HepG2 (cell line): Measurements from ENCODE around the gene CCDC158. TPM values are rescaled to one million over a fixed set of nuclear protein-coding genes. Genes with fewer than 3 reads are reported as not detected.

Experiments
- ATAC-seq: fragments of 200-7000 bp; cut with Tn5 transposase; 3 replicates; pipeline ENCODE4 v1.9.1; 2020; ENCODE audit warnings: mild to moderate bottlenecking, moderate library complexity
- Bru-seq: library from RNA; stranded (reverse); fragments of 400-500 nt; gene quantifications from one replicate; lab custom pipeline; 2021; lab: Mats Ljungman, UMichigan
- BruChase-seq, 2 experiments: library from RNA; stranded (reverse); fragments of 400-500 nt; gene quantifications; one replicate each; lab custom pipeline; 2021; lab: Mats Ljungman, UMichigan
- BruUV-seq: library from RNA; stranded (reverse); fragments of 400-500 nt; replicated peaks from 2 replicates; lab custom pipeline; 2021; lab: Mats Ljungman, UMichigan
- CTCF ChIA-PET: fragments of 300-600 bp; formaldehyde crosslinking; extraction: SDS; loops from one replicate; lab custom pipeline; 2021; ENCODE audit warnings: low total read pairs, inconsistent platforms, low intra/inter-chr PET ratio; lab: Yijun Ruan, JAX
- POLR2A ChIA-PET: fragments of 350-600 bp; sonication (Branson Sonifier 250); formaldehyde crosslinking; loops from one replicate; lab custom pipeline; 2020; ENCODE audit warnings: antibody characterized with exemption, inconsistent platforms; lab: Yijun Ruan, JAX
- DNase-seq: peaks from one replicate; pipeline ENCODE4 v3.0.0-alpha.2; 2015; ENCODE audit warnings: low spot score
- FAIRE-seq: peaks from 3 replicates; lab custom pipeline; 2011; peaks lifted over from hg19 to GRCh38; lab: Jason Lieb, UNC
- H2AFZ ChIP-seq: one replicate; pipeline ENCODE4 v1.6.1; 2011; ENCODE audit warnings: low read length, inconsistent platforms
- H3K27ac ChIP-seq: fragments of 300-600 bp; 3 replicates; pipeline ENCODE4 v1.8.0; 2011; ENCODE audit warnings: mixed run types, mild to moderate bottlenecking, mixed read lengths, low read length, inconsistent platforms; ENCODE audit not compliant: insufficient read depth; ENCODE audit errors: extremely low read length
- H3K27me3 ChIP-seq, 2 experiments: fragments of 200-600 bp in 1 of 2; 2 replicates in 1 of 2; 3 replicates in 1 of 2; pipeline versions ENCODE4 v1.6.0 to v1.8.0; 2011; ENCODE audit warnings: low read length in 2 of 2, mild to moderate bottlenecking in 2 of 2, moderate library complexity in 2 of 2, inconsistent platforms in 1 of 2; ENCODE audit not compliant: insufficient read depth in 2 of 2, control insufficient read depth in 1 of 2
- H3K36me3 ChIP-seq, 2 experiments: fragments of 200-600 bp in 1 of 2; replicated peaks in 1 of 2; 2 replicates in 1 of 2; 3 replicates in 1 of 2; pipeline versions ENCODE4 v1.5.1 to v1.8.0; 2011; ENCODE audit warnings: low read length in 2 of 2, inconsistent platforms in 1 of 2; ENCODE audit not compliant: insufficient read depth in 2 of 2, control insufficient read depth in 1 of 2
- H3K4me1 ChIP-seq: 2 replicates; pipeline ENCODE4 v1.5.1; 2012; ENCODE audit warnings: low read length, inconsistent platforms; ENCODE audit not compliant: insufficient read depth
- H3K4me2 ChIP-seq: 2 replicates; pipeline ENCODE4 v1.6.0; 2011; ENCODE audit warnings: low read depth, low read length, inconsistent platforms
- H3K4me3 ChIP-seq, 3 experiments: fragments of 200-600 bp in 1 of 3; sonication (generic), shearing (Covaris generic) in 1 of 3; replicated peaks in 1 of 3; 2 replicates each; pipeline ENCODE4 v1.5.1; 2011 to 2016; ENCODE audit warnings: low read length in 3 of 3, inconsistent platforms in 2 of 3, low read depth in 2 of 3, mild to moderate bottlenecking in 2 of 3, control low read depth in 1 of 3, mixed read lengths in 1 of 3; ENCODE audit not compliant: insufficient read depth in 1 of 3
- H3K79me2 ChIP-seq: one replicate; pipeline ENCODE4 v1.6.1; 2011; ENCODE audit warnings: low read length, inconsistent platforms; ENCODE audit not compliant: insufficient read depth
- H3K9ac ChIP-seq: 2 replicates; pipeline ENCODE4 v1.6.0; 2011; ENCODE audit warnings: mild to moderate bottlenecking, low read depth, low read length, inconsistent platforms; ENCODE audit not compliant: insufficient read depth
- H3K9me3 ChIP-seq: 2 replicates; pipeline ENCODE4 v1.5.1; 2012; ENCODE audit warnings: mild to moderate bottlenecking, low read length
- H4K20me1 ChIP-seq: 2 replicates; pipeline ENCODE4 v1.6.0; 2011; ENCODE audit warnings: inconsistent platforms, mild to moderate bottlenecking, low read length, moderate library complexity; ENCODE audit not compliant: insufficient read depth
- HNRNPK ChIP-seq: fragments of 200-400 bp; formaldehyde crosslinking; IDR thresholded peaks from 2 replicates; pipeline ENCODE4 v1.6.1; 2018; ENCODE audit warnings: low read length, low read depth, moderate library complexity, mild to moderate bottlenecking; ENCODE audit not compliant: poor library complexity, severe bottlenecking
- TBL1XR1 ChIP-seq: fragments of 150-350 bp; IDR thresholded peaks from 2 replicates; pipeline ENCODE4 v1.6.1; 2014; ENCODE audit warnings: borderline replicate concordance, low read length; ENCODE audit not compliant: partially characterized antibody
- ZNF136 ChIP-seq: sonication (generic); formaldehyde crosslinking; IDR thresholded peaks from 2 replicates; pipeline ENCODE4 v1.8.1; 2022; ENCODE audit warnings: low read depth, mild to moderate bottlenecking, moderate library complexity, missing genetic modification reagents
- ZNF3 ChIP-seq: IDR thresholded peaks from 2 replicates; pipeline ENCODE4 v1.7.0; 2017; ENCODE audit warnings: inconsistent platforms
- WGBS: methylation state at CpG from one replicate; pipeline ENCODE4 v1.1.6; 2017; ENCODE audit warnings: low lambda C conversion rate; 5-methylcytosine and 5-hydroxymethylcytosine counted together
- in situ Hi-C: cut with HindIII; loops from 2 replicates; pipeline ENCODE4 v1.10.0; 2017; ENCODE audit warnings: low pct_unique_long_range_greater_than_20kb; ENCODE audit not compliant: extremely low pct_ligation_motif_present
- intact Hi-C: fragments of 100-400 bp; cut with micrococcal nuclease; formaldehyde crosslinking; loops from one replicate; pipeline ENCODE4 v1.10.0; 2022; ENCODE audit not compliant: unreplicated experiment
- long read RNA-seq, 2 experiments: library from RNA in 1 of 2; library from polyadenylated mRNA in 1 of 2; stranded (forward) in 1 of 2; unstranded in 1 of 2; transcript quantifications; one replicate each; pipeline ENCODE4 v2.0.0, GENCODE V29; 2019 to 2022
- polyA minus RNA-seq, 3 experiments: library from RNA; depleted of rRNA, polyadenylated mRNA; stranded (reverse); fragments of >200 nt; gene quantifications; 2 replicates each; pipeline ENCODE4 v1.2.3, GENCODE V29; 2011; ENCODE audit warnings: low replicate concordance in 1 of 3
- polyA plus RNA-seq, 8 experiments: library from polyadenylated mRNA; depleted of rRNA in 3 of 8; stranded (reverse) in 7 of 8; unstranded in 1 of 8; fragments of >200 nt; fragmentation: Illumina TruSeq in 4 of 8; extraction: Trizol in 4 of 8; gene quantifications; 2 replicates each; pipeline versions ENCODE4 v1.2.1 to v1.2.3, GENCODE V29; 2011 to 2016; ENCODE audit warnings: low read depth in 4 of 8, missing spikeins in 1 of 8, mixed read lengths in 1 of 8; ENCODE audit not compliant: insufficient read depth in 1 of 8
- total RNA-seq, 5 experiments: library from RNA; depleted of rRNA; stranded (reverse); fragments of >200 nt; fragmentation: Illumina TruSeq; extraction: Trizol; gene quantifications; 2 replicates each; pipeline ENCODE4 v1.2.3, GENCODE V29; 2016; ENCODE audit warnings: low read depth in 1 of 5
- TF ChIP-seq, protein P1 (sequence below): sonication (generic); formaldehyde crosslinking; IDR thresholded peaks from 2 replicates; pipeline ENCODE4 v1.4.0; 2020; ENCODE audit warnings: mild to moderate bottlenecking, missing genetic modification reagents
- TF ChIP-seq, protein P2 (sequence below): sonication (generic); formaldehyde crosslinking; IDR thresholded peaks from 2 replicates; pipeline ENCODE4 v1.4.0; 2020; ENCODE audit warnings: missing genetic modification reagents
- TF ChIP-seq, protein P3 (sequence below): sonication (generic); formaldehyde crosslinking; IDR thresholded peaks from 2 replicates; pipeline ENCODE4 v1.8.1; 2023; ENCODE audit warnings: missing genetic modification reagents, mild to moderate bottlenecking, borderline replicate concordance
- TF ChIP-seq, protein P4 (sequence below): sonication (generic); formaldehyde crosslinking; IDR thresholded peaks from 2 replicates; pipeline ENCODE4 v1.4.0; 2020; ENCODE audit warnings: low read depth, mild to moderate bottlenecking, missing genetic modification reagents

Gene CCDC158
- total RNA-seq (2016; rRNA removed; fragmentation: Illumina TruSeq; extraction: Trizol) (not detected in 2 replicates), polyA plus RNA-seq (2011; rRNA removed) (not detected in 2 replicates), polyA minus RNA-seq (2011; rRNA and poly(A)+ RNA removed; ENCODE audit: low replicate concordance) (0.07 TPM in 1 of 2 replicates, not detected in the other), Bru-seq, nascent RNA (not detected), BruChase-seq, experiment 1, labeled RNA remaining after a 6-hour chase (percentile 4 among the genes with signal in this experiment), BruChase-seq, experiment 2, labeled RNA remaining after a 2-hour chase (percentile 1 among the genes with signal in this experiment)
- total RNA-seq (2016; cell fraction: cytosol; rRNA removed; fragmentation: Illumina TruSeq; extraction: Trizol; ENCODE audit: low read depth) = not detected in 2 replicates
- not detected in 2 replicates for total RNA-seq (2016; cell fraction: insoluble cytoplasmic fraction; rRNA removed; fragmentation: Illumina TruSeq; extraction: Trizol)
- not detected in 2 replicates for total RNA-seq (2016; cell fraction: membrane; rRNA removed; fragmentation: Illumina TruSeq; extraction: Trizol)
- total RNA-seq (2016; cell fraction: nucleus; rRNA removed; fragmentation: Illumina TruSeq; extraction: Trizol) = not detected in 2 replicates
- not detected in 2 replicates for polyA plus RNA-seq (2011; cell fraction: cytosol; rRNA removed)
- polyA plus RNA-seq (2011; cell fraction: nucleus; rRNA removed) = not detected in 2 replicates
- not detected in 2 replicates for polyA plus RNA-seq (2012)
- not detected in 2 replicates for polyA plus RNA-seq (2016; cell fraction: cytosol; fragmentation: Illumina TruSeq; extraction: Trizol; ENCODE audit: low read depth)
- not detected in 2 replicates for polyA plus RNA-seq (2016; cell fraction: insoluble cytoplasmic fraction; fragmentation: Illumina TruSeq; extraction: Trizol; ENCODE audit: low read depth)
- not detected in 2 replicates for polyA plus RNA-seq (2016; cell fraction: membrane; fragmentation: Illumina TruSeq; extraction: Trizol; ENCODE audit: low read depth)
- polyA plus RNA-seq (2016; cell fraction: nucleus; fragmentation: Illumina TruSeq; extraction: Trizol; ENCODE audit: insufficient read depth, low read depth) = not detected in 2 replicates
- polyA minus RNA-seq (2011; cell fraction: cytosol; rRNA and poly(A)+ RNA removed) = not detected in 2 replicates
- not detected in 2 replicates for polyA minus RNA-seq (2011; cell fraction: nucleus; rRNA and poly(A)+ RNA removed)
- long read RNA-seq, experiment 1 = 0 reads
- long read RNA-seq, experiment 2 = 0 reads

DNA sequence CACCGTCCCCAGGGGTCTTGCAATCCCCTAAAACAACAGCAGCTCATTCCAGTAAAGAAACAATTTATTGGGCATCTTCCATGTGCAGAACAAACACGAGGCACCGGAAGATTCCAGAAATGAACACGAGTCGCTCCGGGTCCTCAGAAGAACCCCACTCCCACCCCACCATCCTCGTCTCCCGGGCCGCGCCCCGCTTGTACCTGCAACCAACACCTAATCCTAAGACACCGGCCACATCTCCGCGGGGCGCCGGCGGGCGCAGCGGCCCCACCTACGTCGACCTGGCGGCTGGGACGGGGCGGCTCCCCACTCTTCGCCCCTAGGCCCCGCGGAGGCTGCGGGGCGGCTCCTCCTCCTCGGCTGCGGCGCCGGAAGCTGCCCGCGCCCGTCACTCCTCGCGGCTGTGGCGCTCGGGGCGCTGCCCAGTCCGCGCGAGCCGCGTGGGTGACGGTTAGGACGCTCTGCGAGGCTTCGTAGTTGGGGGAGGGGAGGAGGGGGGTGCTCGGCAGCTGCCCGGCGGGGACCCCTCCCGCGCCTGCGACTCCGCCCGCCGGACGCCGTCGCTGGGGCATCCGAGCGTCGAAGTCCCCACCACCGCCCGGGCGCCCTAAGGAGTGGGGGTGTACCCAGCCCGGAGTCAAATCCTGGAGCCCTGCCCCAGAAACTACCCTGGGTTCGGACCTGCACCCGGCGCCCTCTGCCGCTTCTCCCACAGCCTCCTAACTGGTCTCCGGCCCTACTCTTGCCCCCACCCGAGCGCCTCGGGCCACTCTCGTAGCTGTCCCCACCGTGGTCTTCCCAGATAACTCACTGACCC lies at the start of gene CCDC158:
Gene CCDC158, minus strand, starts transcription at position 380 of the 820 bp plus-strand sequence. CDS start 17,934 bp downstream, outside the sequence.
- DNase-seq (no peak), FAIRE-seq (no peak), ATAC-seq (no peak)
- 90% methylated on average over 57 of the region's 79 CpGs for WGBS
- no peak within 1 kb of the TSS for H2AFZ ChIP-seq
- no peak within 1 kb of the TSS for H3K4me3 ChIP-seq
- TF ChIP-seq TBL1XR1 (no peak), ZNF136 (CRISPR knock-in tag) (no peak), ZNF3 (CRISPR knock-in tag) (no peak), HNRNPK (no peak)
- TF ChIP-seq, protein P1, sequence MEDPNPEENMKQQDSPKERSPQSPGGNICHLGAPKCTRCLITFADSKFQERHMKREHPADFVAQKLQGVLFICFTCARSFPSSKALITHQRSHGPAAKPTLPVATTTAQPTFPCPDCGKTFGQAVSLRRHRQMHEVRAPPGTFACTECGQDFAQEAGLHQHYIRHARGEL = no peak
- TF ChIP-seq, protein P2, sequence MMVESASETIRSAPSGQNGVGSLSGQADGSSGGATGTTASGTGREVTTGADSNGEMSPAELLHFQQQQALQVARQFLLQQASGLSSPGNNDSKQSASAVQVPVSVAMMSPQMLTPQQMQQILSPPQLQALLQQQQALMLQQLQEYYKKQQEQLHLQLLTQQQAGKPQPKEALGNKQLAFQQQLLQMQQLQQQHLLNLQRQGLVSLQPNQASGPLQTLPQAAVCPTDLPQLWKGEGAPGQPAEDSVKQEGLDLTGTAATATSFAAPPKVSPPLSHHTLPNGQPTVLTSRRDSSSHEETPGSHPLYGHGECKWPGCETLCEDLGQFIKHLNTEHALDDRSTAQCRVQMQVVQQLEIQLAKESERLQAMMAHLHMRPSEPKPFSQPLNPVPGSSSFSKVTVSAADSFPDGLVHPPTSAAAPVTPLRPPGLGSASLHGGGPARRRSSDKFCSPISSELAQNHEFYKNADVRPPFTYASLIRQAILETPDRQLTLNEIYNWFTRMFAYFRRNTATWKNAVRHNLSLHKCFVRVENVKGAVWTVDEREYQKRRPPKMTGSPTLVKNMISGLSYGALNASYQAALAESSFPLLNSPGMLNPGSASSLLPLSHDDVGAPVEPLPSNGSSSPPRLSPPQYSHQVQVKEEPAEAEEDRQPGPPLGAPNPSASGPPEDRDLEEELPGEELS (CRISPR knock-in tag) = no peak
- TF ChIP-seq, protein P3, sequence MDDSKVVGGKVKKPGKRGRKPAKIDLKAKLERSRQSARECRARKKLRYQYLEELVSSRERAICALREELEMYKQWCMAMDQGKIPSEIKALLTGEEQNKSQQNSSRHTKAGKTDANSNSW (CRISPR knock-in tag) = no peak
- TF ChIP-seq, protein P4, sequence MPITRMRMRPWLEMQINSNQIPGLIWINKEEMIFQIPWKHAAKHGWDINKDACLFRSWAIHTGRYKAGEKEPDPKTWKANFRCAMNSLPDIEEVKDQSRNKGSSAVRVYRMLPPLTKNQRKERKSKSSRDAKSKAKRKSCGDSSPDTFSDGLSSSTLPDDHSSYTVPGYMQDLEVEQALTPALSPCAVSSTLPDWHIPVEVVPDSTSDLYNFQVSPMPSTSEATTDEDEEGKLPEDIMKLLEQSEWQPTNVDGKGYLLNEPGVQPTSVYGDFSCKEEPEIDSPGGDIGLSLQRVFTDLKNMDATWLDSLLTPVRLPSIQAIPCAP (CRISPR knock-in tag) = no peak
- in situ Hi-C loops (no loop called here), intact Hi-C loops (no loop called here)
- H3K79me2 ChIP-seq = no peaks in the 10 kb centered on the region
- ChIA-PET CTCF (no interaction called here), POLR2A (no interaction called here)
- H3K27me3 ChIP-seq = no peaks in the 10 kb centered on the region
- no peaks in the 10 kb centered on the region for H4K20me1 ChIP-seq
- H3K9ac ChIP-seq = no peak within 1 kb of the TSS
- no peaks in the 10 kb centered on the region for H3K4me1 ChIP-seq
- no peak within 1 kb of the TSS for H3K4me2 ChIP-seq
- H3K27ac ChIP-seq = no peak within 1 kb of the TSS
- no TSS peak for BruUV-seq
- no peaks in the 10 kb centered on the region for H3K36me3 ChIP-seq
- no peaks in the 10 kb centered on the region for H3K9me3 ChIP-seq
